Heart left ventricle (tissue), 13 donors: ENCODE results near the gene GRXCR1.

Experiments used
- CTCF ChIP-seq, 12 donors: fragments of 200-600 bp; sonication (generic) in 4 of 12; IDR thresholded peaks; one replicate each; pipeline versions ENCODE4 v1.5.0 to v1.8.0; 2018 to 2022; ENCODE audit warnings: antibody characterized with exemption in 12 of 12, mild to moderate bottlenecking in 5 of 12
- POLR2A ChIP-seq, 2 donors: fragments of 450-650 bp; IDR thresholded peaks; one replicate each; pipeline ENCODE4 v1.6.1; 2017; ENCODE audit warnings: antibody characterized with exemption in 2 of 2, mild to moderate bottlenecking in 2 of 2, moderate library complexity in 2 of 2
- donor health status: ischemic (EF 13 %, LVEDD 7.1; RV severe dilation, severe dysfunction).
- donor health status: DM: no; HTN: yes; CAD: no.
- donor health status: DM: no; HTN: no; CAD: no.
- donor health status: ischemic (EF 25% LVEDD 6.9; RV normal size, moderate dysfunction).
- donor health status: ischemic (EF 25% LVEDD 5.7; RV mildly dilated, moderate dysfunction).
- donor health status: ischemic (EF 35%, LVEDD 5.7; RV mildly dilated, moderate dysfunction).
- donor health status: nonischemic (EF 11% LVEDD 7.7; RV severe dilation, severe dysfunction).
- donor health status: DM: yes; HTN: yes; CAD: no.
- donor health status: PGD.
- donor health status: ischemic (EF 29% LVEDD 5.4; RV normal size, mild dysfunction).
- donor health status: nonischemic (EF 23%, LVEDD 6.1; RV moderate dilation, normal function).

- no peak for TF ChIP-seq CTCF (IDR thresholded peaks at IDR 0.05)
- no peak for TF ChIP-seq POLR2A (IDR thresholded peaks at IDR 0.05)
Observed at GRCh38 chr4:42895452-42895851, 2.9 kb downstream of the GRXCR1 start.
